ENCODE measurements around the gene FOXP1. TPM values are rescaled to one million over a fixed set of nuclear protein-coding genes. Genes with fewer than 3 reads are reported as not detected.

The FOXP1 gene
- total RNA-seq, 1 donor from 2014 or later = 26.1 TPM

GRCh38 chr3:71393093-71393492, 190.4 kb downstream of the FOXP1 start:
- no peak for DNase-seq (ENCODE audit: low read depth)
- no peak for TF ChIP-seq CTCF (conservative IDR thresholded peaks at IDR 0.05; ENCODE audit: low read depth, low read length)
- H3K4me3 ChIP-seq (ENCODE audit: low read depth, low read length) = no peak overlapping the region

- DNase-seq (ENCODE audit: low read depth) = no peak
- TF ChIP-seq CTCF (conservative IDR thresholded peaks at IDR 0.05; ENCODE audit: low read depth, low read length) = no peak
- no peak overlapping the region for H3K4me3 ChIP-seq (ENCODE audit: low read depth, low read length)
These were observed 191.3 kb downstream of the FOXP1 start for GRCh38 chr3:71392251-71392650.

- DNase-seq (ENCODE audit: low read depth) = no peak
- no peak for TF ChIP-seq CTCF (conservative IDR thresholded peaks at IDR 0.05; ENCODE audit: low read depth, low read length)
These were observed 192.2 kb downstream of the FOXP1 start for GRCh38 chr3:71391361-71391760.

GRCh38 chr3:71389911-71390573, 193.5 kb downstream of the FOXP1 start:
- H3K4me3 ChIP-seq (ENCODE audit: low read depth, low read length) = peak overlapping the region; percentile 29
- TF ChIP-seq CTCF (conservative IDR thresholded peaks at IDR 0.05; ENCODE audit: low read depth, low read length) = no peak
- no peak for DNase-seq (ENCODE audit: low read depth)

More at GRCh38 chr3:71391361-71391760, 192.2 kb downstream of the FOXP1 start:
- no peak overlapping the region for H3K4me3 ChIP-seq (ENCODE audit: low read depth, low read length)

GRCh38 chr3:71389191-71389590, 194.3 kb downstream of the FOXP1 start:
- DNase-seq (ENCODE audit: low read depth) = no peak
- H3K4me3 ChIP-seq (ENCODE audit: low read depth, low read length) = no peak overlapping the region
- TF ChIP-seq CTCF (conservative IDR thresholded peaks at IDR 0.05; ENCODE audit: low read depth, low read length) = no peak

GRCh38 chr3:71388535-71389120, 194.9 kb downstream of the FOXP1 start:
- DNase-seq (ENCODE audit: low read depth) = no peak
- TF ChIP-seq CTCF (conservative IDR thresholded peaks at IDR 0.05; ENCODE audit: low read depth, low read length) = no peak
- no peak overlapping the region for H3K4me3 ChIP-seq (ENCODE audit: low read depth, low read length)

GRCh38 chr3:71387586-71387985, 195.9 kb downstream of the FOXP1 start:
- no peak for DNase-seq (ENCODE audit: low read depth)
- TF ChIP-seq CTCF (conservative IDR thresholded peaks at IDR 0.05; ENCODE audit: low read depth, low read length) = no peak
- H3K4me3 ChIP-seq (ENCODE audit: low read depth, low read length) = no peak overlapping the region
